Measurements from ENCODE around the gene KAZALD1.

DNA sequence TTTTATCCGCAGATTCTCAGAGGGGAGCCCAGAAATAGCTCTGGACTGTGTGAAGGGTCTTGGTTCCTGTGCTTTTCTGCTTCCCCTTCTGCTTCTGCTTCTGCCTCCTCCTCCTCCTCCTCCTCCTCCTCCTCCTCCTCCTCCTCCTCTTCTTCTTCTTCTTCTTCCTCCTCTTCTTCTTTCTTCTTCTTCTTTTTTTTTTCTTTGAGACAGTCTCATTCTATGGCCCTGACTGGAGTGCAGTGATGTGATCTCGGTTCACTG lies 42.4 kb upstream of the KAZALD1 start:
- TF ChIP-seq, protein P1, sequence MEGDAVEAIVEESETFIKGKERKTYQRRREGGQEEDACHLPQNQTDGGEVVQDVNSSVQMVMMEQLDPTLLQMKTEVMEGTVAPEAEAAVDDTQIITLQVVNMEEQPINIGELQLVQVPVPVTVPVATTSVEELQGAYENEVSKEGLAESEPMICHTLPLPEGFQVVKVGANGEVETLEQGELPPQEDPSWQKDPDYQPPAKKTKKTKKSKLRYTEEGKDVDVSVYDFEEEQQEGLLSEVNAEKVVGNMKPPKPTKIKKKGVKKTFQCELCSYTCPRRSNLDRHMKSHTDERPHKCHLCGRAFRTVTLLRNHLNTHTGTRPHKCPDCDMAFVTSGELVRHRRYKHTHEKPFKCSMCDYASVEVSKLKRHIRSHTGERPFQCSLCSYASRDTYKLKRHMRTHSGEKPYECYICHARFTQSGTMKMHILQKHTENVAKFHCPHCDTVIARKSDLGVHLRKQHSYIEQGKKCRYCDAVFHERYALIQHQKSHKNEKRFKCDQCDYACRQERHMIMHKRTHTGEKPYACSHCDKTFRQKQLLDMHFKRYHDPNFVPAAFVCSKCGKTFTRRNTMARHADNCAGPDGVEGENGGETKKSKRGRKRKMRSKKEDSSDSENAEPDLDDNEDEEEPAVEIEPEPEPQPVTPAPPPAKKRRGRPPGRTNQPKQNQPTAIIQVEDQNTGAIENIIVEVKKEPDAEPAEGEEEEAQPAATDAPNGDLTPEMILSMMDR (IDR thresholded peaks at IDR 0.05) = no peak
- TF ChIP-seq POLR2A (IDR thresholded peaks at IDR 0.05; ENCODE audit: low read depth) = no peak
